AG08395 (cell line): Measurements from ENCODE around the gene ZDHHC11.
"Not testable (repeated sequence)": the region's sequence is repeated elsewhere in the genome, so short reads cannot be mapped to it uniquely, and the experiment has no call there.

Experiments used
- DNase-seq: peaks from one replicate; pipeline ENCODE4 v3.0.0; 2012; ENCODE audit warnings: mixed read lengths, low spot score

The ZDHHC11 gene

DNA sequence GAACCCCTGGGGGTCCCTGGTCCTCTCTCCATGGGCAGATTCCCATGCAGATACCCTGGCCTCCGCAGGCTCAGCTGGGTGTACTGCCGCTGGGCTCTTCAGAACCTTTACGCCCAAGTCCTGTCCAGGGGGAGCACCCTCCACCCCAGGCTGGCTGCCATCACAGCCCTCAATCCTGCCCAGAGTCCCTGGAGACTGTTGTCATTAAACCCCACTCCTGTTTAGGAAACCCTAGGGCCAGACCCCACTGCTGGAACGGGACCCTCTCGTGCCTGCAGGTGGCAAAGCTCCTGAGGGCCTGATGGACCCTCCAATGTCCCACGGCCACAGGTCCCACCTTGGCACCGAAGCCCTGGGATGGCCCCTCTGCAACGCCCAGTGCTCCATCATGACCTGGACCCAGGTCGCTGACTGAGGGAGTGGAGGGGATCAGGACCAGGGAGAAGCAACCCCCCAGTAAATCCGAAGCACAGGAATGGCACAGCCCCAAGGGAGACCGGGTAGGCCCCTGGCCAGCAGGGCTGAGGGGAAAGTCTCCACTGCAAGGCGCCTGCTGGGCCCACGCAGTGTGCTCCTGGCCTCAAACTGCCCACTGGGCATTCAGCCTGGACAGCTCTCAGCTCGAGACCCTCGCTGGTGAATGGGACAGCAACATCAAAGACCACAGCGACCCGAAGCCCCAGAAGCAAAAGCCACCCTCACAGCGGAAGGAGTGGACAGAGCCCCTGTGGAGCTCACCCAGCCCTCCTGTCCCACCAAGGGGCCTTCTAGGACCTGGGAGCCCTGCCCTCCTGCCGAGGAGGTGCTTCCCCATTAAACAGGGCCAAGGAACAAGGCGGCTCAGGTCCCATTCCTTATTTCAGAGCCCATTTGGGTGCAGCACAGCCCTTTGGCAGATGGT is 74.6 kb downstream of the ZDHHC11 start:
- DNase-seq = peak; percentile 1

DNA sequence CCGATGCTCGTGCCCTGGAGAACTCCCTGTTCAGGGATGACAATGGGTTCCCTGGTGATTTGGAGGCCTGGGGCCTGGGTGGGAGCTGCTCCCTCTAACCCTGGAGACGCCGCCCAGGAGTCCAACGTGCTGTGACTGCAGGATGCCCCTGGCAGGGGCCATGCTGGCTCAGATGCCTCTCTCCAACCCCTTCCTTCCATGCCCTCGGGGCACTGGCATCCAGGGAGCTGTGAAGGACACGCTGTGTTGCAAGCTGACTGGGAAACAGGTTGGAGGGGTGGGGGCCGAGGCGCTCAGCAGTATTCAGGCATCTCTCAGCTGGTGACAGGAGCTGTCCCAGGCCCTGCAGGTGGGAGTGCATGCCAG is 75.2 kb downstream of the ZDHHC11 start:
- DNase-seq = not testable (repeated sequence)

DNA sequence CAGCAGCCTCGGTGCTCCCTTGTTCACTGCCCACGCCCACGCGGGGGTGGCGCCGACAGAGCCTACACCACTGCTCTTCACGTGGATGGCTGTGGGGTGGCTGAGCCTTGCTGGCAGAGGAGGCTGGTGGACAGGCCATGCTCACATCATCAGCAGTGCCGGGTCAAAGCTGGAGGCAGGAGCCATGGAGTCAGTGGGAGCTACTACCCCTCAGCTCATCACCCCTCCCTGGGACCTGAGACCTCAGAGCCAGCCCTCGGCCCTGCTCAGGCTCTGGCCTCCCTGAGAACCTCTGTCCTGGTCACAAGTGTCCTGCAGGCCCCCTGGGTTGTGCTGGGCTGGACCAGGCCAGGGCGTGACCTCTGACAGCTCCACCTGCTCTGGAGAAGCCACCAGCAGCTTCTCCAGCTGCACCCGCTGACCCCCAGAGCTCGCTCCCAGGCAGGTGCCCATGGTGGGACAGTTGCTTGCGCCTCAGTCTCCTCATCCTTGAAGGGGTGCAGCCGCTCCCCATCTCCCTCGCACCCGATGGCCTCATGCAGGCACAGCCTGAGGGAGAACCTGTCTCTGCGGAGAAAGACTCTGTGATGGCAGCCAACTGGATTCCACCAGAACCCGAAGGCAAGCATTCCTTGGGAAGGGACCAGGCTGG is 75.8 kb downstream of the ZDHHC11 start:
- not testable (repeated sequence) for DNase-seq

DNA sequence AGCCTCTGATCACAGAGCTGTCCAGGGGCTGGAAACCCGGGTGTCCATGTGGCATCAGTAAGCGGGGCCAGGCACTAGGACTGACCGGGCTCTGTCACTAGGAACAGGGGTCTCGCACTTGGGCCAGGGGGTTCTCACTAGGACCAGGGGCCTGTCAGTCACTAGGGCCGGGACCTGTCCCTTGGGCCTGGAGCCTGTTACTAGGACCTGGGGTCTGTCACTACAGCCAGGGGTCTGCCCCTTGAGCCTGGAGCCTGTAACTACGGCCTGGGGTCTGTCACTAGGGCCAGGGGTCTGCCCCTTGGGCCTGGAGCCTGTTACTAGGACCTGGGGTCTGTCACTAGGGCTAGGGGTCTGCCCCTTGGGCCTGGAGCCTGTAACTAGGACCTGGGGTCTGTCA is 76.5 kb downstream of the ZDHHC11 start:
- DNase-seq = peak; percentile 1

DNA sequence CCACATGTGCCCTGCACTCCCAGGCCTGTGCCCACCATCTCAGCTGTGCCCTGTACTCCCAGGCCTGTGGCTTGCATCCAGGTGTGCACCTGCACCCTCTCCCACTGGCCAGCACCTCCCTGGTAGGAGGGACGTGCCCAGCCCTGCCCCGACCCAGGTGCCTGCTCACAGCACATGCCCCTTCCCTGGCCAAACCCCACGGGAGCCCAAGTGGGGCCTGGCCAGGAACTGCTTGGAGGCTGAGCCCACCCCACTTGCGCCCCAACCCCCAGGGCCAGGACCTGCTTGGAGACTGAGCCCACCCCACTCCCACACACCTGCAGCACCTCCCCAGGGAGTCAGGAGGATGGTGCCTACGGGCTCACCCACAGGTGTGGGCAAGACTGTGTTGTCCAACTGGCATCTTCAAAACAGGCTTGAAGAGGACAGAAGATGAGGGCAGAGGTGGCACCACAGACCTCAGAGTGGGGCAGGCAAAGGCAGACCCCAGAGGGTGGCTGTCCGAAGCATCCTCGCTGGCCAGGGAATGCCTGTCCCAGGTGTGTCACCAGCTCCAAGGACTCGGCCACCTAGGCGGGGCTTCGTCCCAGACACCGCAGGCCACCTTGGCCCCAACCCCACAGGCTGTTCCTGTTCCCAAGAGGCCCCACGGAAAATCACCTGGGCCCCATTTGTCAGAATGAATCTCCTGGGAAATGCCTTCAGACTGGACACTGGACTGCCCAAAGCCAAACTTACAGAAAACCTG is 77.1 kb downstream of the ZDHHC11 start:
- DNase-seq = peak; percentile 2

DNA sequence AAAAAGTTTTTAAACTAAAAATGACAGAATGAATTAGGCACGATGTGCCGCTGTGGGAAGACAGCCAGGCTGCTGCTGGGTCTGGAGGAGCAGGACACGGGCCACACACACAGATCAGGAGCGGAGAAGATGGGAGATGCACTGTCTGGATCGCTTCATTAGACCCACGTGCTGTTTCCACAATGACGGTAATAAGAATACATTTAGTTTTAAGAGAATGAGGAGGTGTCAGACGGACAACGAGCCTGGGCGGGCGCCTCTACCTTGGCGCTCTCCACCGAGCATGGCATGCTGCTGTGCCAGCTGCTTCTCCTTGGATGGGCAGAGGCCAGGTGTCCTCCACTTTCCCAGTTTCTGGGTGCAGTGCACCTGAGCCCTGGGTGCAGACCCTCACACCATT is 77.9 kb downstream of the ZDHHC11 start:
- DNase-seq = peak; percentile 1

DNA sequence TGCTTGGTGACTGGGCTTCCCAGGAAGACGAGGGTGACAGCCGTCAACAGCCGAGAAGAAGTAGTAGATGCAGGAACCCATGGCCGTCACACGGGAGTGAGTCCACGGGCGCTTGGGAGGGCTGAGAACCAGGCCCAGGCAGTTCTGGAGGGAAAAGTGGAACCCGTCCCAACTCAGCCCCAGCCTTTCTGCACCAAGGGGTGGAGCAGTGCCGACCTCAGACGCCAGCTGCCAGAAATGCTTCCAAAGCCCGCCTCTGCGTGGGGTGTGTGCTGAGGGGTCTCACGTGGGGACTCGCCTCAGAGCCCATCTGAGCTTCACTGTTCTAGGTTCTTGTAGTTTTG is 78.3 kb downstream of the ZDHHC11 start:
- DNase-seq = not testable (repeated sequence)

DNA sequence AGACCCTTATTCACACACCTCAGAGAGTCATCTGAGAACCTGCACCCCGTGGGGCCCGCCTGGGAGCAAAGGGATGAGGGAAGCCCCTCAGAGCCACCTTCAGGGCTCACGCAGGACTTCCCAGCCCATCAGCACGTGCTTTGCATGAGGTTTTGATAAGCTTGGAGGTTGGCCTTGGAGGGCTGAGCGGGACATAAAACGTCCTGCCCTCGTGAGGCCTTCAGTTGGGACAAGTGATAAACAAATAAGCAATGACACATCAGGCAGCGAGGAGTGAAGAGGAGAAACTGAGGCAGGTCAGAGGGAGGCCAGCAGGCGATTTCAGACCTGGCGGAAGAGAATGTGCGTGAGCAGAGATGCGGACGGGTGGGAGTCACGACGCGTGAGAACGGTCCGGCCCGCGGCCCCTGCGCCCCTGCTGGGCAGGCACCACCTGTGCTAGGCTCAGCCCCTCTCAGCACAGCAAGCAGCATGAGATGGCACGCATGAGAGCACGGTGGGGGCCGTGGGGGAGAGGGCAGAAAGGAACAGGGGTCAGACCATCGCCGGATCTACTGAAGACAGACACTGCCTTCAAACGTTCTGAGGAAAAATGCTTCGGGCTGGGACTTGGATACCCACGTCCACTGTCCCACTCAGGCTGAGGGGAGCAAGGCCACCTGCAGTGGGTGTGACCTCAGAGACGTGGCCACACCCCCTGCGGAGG is 78.8 kb downstream of the ZDHHC11 start:
- not testable (repeated sequence) for DNase-seq

DNA sequence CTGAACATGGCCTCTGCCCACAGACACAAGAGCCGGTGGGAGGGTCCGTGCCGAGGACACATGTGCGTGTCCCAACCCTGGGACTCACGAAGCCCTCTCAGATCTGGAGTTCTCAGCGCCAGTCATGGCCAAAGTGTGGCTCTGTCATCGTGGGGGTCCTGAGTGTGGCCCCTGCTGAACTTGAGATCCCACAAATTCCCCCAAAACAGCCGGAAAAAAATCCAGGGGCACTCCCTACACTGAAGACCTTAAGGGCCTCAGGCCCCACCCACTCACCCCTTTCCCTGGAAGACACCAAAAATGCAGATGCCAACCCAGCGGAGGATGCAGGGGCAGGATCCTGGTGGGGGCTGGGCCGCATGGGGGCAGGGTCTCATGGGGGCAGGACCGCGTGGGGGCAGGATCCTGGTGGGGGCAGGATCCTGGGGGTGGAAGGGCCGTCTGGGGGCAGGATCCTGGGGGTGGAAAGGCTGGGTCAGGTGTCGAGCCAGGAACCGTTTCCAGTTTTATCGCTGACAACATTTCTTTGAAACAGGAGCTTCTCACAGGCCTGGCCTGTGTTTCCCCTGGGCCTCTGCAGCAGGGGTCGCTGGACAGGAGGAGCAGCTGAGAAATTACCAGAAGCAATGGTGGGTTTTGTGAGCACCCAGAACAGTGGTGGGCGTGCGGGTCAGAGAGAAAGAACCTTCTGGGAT is 79.6 kb downstream of the ZDHHC11 start:
- DNase-seq = peak; percentile 0

DNA sequence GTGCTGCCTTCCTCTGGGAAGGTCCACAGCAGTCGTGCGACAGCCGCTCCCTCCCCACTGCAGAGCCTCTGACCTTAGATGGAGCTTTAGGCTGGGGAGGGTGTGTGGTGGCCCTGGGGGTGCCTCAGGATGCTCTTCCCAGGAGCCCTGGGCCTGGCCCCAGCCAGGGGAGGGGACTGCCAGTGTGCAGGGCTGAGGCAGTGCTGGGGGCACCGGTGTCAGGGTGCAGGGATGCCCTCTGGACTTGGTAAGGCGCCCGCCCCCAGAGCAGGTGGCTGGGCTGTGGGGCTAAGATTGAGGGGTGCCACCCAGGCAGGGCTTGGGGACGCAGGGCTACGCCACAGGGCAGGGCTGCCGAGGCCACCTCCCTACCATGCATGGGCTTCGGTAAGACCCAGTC is 80.2 kb downstream of the ZDHHC11 start:
- DNase-seq = peak; percentile 1

DNA sequence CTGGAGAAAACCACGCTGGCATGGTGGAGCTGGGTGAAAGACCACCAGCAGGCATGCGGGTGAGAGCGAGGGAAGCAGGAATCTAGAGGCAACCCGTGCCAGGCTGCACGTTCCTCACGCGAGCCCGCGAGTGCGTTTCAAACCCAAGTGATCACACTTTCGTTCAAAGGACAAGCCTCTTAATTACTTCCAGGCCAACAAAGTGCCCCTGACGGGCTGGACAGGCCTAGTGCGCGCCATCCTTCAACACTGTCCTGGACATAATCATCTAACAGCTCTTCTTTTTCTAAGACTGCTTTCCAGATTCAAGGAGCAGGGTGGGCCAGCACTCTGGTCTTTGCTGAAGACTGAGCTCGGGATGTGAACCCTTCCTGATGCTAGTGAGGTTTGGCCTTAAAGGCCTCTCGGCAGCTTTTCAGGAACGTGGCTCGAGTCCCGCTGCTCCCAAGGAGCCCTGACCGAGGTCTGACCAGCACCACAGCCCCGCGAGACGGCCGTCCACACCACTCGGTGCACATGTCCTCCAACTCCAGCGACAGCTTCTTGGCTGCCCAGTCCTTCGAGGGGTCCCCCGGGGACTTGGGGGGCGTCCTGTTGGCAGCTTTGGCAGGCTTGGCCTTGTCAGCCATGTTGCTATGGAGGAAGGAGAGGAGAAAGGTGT is 81.2 kb downstream of the ZDHHC11 start:
- DNase-seq = not testable (repeated sequence)

DNA sequence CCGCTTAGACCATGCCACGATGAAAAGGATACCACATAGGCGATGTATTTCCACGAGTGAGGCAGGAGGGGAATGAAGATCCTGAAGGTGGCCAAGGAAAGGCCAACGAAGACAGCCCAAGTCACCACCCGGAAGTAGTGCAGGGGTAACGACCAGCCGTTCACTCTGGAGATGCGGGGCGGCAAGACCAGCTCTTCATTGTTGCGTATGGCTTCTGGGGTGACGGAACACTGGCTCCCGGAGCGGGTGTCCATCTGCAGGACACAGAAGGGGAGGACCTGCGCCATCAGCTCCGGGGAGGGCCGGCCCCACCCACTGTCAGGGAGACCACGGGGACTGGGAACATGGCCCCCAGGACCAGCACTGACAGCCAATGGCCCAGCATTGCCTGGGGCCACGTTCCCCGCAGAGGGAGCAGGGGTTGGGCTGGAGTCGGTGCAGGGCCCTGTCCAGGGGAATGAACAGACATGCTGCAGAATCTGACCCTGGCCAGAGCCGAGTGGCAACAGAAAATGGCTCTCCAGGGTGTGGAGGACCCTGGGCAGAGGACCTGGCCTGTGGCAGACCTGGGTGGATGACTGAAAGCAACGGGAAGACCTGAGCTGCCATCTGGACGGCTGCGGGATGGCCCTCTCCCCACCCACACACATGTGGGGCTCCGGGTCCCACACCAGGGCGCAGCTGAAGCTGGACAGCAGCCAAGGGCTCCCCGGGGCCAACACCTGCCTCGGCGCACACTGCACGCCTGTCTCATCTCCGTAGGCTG is 83.9 kb downstream of the ZDHHC11 start:
- DNase-seq = no peak

DNA sequence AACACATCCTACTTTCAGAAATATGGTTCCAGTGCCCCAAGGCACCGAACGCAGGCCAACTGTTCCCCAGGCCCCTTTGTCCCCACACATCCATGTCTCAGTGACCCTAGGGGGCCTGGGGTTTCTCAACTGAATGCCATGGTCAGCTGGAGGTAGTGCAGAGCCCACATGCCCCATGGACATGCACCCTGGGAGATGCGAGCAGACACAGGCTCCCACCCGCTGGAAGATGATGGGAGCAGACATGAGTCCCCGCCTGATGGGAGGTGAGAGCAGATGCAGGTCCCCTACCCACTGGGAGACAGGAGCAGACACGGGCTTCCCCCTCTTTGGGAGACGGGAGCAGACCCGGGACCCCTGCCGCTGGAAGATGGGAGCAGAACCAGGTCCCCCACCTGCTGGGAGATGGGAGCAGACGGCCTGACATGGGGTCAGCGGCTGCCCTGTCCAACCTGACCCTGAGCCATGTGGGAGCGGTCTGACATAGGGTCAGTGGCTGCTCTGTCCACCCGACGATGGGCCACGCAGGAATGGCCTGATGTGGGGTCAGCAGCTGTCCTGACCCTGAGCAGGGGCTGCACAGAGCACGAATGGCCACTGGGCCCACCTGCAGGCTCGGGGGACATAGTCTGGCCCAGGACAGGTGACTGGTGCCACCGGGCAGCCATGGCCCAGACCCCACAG is 84.7 kb downstream of the ZDHHC11 start:
- DNase-seq = no peak

DNA sequence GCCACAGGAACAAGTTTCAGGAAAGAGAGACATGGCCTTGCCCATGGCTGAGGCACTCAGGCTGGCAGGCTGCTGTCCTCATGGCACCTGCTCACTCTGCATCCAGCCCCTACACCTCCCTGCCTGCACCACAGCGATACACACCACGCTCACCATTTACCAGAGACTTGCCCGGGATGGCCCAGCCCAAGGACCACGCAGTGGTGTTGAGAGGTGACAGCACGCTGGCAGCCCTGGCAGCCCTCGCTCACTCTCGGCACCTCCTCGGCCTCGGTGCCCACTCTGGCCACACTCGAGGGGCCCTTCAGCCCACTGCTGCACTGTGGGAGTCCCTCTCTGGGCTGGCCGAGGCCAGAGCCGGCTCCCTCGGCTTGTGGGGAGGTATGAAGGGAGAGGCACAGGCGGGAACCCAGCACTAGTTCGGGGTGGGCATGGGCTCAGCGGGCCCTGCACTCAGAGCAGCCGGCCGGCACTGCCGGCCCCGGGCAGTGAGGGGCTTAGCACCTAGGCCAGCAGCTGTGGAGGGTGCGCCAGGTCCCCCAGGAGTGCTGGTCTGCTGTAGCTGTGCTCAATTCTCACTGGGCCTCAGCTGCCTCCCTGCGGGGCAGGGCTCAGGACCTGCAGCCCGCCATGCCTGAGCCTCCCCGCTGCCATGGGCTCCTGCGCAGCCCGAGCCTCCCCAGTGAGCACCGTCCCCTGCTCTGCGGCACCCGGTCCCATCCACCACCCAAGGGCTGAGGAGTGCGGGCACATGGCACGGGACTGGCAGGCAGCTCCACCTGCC is 86.6 kb downstream of the ZDHHC11 start:
- no peak for DNase-seq

DNA sequence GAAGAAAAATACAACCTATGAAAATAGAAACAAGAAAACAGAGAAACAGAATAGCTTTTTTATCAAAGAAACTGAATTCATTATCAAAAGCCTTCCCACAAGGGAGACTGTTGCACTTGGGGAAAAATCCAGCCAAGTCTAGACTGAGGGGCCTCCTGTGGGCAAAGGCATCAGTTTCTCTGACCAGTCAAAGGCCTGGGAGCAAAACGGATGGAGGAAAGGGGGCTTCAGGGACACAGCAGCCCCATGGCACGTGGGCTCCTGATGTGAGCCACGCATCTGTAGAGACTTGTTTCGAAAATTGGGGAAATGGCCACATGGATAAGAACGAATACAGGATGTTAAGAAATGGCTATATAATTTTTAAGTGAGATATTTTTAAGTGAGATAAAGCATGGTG is 87.4 kb downstream of the ZDHHC11 start:
- no peak for DNase-seq

DNA sequence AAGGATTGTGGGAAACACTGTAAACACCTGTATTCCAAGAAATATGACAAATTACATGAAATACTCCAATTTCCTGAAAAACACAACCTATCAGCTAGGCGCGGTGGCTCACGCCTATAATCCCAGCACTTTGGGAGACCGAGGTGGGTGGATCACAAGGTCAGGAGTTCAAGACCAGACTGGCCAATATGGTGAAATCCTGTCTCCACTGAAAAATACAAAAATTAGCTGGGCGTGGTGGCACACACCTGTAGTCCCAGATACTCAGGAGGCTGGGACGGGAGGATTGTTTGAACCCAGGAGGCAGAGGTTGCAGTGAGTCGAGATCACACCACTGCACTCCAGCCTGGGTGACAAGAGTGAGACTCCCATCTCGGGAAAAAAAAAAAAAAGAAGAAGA is 87.8 kb downstream of the ZDHHC11 start:
- DNase-seq = not testable (repeated sequence)

DNA sequence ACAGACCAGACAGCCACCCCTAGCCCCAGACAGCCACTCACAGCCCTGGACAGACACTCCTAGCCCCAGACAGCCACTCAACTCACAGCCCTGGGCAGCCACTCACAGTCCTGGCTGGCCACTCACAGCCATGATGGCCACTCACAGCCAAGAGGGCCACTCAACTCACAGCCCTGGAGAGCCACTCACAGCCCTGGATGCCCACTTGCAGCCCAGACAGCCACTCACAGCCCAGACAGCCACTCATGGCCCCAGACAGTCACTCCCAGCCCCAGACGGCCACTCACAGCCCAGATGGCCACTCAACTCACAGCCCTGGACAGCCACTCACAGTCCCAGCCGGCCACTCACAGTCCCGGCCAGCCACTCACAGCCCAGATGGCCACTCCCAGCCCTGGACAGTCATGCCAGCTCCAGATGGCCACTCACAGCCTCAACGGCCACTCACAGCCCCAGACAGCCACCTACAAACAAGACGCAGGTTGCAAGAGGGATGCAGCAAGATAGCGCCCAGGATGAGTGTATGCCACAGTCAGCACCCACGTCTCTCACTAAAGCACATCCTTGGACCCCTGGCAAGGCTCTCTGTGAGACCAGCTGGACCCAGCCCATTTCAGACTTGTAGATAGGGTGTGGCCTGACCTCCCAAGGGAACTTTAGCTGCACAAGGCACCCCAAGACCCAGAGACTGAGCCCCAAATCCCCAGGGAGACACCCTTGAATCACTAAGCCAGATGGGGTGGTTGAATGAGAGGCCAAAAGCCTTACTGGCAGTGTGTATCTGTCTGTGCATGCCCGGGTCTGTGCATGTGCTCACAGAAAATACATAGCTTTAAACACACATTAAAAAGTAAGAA is 88.7 kb downstream of the ZDHHC11 start:
- DNase-seq = no peak
